Fibroblast of peridontal ligament (primary cell): ENCODE data around the gene ZNF391.
"Not testable (repeated sequence)": the region's sequence is repeated elsewhere in the genome, so short reads cannot be mapped to it uniquely, and the experiment has no call there.

ENCODE experiments used
- DNase-seq: peaks from one replicate; pipeline ENCODE4 v3.0.0-alpha.2; 2010; ENCODE audit errors: extremely low read depth

The ZNF391 gene

DNA sequence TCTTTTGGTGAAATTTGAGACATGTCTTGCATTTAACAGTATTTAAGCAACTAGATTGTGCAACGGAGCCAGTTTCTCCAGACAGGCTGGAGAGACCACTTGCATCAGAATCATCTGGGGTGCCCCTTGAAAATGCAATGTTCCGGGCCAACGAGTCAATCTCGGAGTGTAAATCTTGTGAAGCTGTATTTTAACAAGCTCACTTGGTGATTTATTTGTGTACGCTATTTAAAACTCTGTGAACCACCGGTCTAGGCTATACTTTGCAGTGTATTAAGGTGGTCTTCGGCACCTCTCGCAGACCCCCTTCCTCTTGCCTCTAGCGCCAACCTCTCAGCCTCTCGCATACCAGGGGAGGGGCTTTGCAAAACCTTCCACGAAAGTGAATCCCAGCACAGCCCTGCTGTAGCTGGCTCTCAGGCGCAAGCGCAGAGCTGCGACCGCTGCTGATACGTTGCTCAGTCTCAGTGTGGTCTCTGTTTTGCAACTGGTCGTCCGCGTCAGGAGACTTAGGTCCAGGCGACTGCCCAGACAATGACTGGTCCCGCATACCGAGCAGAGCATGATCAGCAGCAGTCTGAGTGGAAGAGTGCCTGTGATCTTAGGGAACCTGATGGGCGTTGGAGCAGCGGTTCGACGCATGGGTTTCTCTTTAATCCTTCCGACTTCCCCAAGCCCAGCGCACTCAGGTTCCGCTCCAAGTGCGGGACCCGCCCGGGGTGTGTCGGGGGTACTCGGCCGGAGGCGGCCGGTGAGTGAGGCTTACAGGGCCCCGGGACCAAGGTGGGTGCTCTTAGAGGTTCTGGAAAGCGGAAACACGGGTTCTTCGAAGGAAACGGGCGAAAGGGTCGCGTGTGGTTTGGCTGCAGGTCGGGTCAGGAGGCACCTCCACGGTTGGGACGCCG, at the start of gene ZNF391:
Gene ZNF391 (plus strand): TSS at position 467 of the 905 bp plus-strand sequence. CDS start 11,612 bp downstream, outside the sequence.
- peak; percentile 78 for DNase-seq

DNA sequence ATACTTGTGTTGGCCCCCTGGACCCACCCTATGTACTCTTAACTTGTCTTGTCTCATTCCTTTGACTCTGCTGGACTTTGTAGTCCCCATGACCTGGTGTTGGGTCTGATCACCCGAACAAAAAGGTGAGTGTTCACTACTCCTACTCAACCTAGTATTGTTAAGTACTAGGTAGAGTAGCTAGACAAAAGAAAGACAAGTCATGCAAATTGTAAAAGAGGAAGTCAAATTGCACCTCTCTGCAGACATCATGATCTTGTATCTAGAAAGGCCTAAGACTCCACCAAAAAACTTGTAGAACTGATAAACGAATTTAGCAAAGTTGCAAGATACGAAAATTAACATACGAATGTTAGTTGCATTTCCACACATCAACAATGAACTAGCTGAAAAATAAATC, 35.7 kb upstream of the ZNF391 start:
- DNase-seq = no peak

DNA sequence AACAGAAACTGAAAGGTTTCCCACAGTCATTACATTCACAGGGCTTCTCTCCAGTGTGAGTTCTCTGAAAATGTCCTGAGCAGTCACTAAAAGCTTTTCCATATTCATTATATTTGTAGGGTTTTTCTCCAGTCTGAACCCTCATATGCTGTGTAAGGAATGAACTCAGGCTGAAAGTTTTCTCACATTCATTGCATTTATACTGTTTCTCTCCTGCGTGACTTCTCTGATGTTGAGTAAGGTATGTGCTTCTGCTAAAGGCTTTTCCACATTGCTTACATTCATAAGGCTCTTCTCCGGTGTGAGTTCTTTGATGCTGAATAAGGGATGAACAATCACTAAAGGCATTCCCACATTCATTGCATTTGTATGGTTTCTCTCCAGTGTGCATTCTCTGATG, 29.8 kb upstream of the ZNF391 start:
- no peak for DNase-seq

DNA sequence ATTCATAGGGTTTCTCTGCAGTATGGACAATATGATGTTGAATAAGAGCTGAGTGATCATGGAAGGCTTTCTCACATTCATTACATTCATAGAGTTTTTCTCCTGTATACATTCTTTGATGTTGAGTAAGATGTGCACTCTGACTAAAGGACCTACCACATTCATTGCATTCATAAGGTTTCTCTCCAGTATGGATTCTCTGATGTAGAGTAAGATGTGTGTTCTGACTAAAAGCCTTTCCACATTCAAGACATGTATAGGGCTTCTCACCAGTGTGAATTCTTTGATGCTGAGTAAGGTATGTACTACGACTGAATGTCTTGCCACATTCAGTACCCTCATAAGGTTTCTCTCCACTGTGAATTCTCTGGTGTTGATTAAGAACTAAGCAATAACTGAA, 29.3 kb upstream of the ZNF391 start:
- DNase-seq = no peak

DNA sequence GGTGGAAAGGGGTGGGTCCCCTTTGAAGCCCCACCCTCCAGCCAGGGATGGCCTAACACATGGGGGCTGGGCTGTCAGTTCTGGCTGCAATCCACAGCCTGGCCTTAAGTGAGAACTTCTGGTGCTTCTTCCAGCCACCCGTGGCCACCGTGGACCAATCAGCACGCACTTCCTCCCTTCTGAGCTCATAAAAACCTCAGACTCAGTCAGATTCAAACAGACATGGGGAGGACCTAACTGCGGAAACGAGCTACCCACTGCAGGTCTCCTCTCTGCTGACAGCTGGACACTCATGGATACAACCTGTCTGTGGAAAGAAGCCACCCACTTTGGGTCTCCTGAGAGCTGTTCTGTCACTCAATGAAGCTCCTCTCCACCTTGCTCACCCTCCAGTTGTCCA, 20.4 kb upstream of the ZNF391 start:
- DNase-seq = no peak

DNA sequence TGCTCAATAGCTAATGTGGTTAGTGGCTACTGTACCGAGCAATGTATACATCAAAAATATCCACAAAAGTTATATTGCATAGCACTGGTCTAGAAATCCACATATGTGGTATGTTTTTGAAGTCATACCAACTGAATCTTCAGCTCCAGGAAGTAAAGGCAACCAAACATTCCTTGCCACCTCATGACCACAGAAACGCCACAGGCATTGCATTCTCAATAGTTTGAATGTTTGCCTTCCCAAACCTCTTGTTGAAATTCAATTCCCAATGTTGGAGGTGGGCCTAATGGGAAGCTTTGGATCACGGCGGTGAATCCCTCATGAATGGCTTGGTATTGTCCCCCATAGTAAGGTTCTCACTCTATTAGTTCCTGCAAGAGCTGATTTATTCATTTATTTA, 18.2 kb upstream of the ZNF391 start:
- no peak for DNase-seq

DNA sequence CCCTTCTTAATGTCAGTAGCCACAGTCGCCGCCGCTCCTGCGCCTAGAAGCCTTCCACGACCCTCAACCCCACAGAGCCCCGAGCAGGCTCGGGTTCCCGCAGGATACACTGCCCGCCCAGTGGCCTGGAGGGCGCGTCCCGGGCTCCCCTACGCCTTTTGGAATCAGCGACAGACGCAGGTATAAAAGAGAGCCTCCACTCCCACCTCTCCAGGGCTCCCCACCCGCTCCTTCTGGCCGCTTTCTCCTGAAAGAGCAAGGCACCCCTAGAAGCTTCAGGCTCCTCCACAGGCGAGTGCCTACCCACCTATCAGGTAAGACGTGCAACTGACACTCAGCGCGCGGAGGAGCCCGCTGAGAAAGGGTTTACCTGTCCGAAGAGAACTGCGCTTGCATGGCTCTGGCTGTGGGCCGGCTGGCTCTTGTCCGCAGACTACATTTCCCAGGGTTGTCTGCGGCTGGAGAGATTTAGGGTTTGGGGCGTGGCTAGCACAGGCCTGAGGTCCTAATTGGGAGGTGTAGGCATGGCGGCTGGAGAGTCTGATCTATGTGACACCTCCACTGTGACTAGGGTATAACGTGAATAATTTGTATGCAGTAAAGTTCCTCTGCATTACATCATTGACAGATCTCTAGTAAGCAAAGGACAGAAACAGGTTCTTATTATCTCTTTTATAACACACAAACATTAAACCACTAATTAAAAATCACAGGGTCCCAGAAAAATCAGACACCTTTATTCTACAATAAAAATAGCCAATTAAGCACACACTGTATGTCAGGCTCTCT, 13.5 kb upstream of the ZNF391 start:
- peak; percentile 36 for DNase-seq

DNA sequence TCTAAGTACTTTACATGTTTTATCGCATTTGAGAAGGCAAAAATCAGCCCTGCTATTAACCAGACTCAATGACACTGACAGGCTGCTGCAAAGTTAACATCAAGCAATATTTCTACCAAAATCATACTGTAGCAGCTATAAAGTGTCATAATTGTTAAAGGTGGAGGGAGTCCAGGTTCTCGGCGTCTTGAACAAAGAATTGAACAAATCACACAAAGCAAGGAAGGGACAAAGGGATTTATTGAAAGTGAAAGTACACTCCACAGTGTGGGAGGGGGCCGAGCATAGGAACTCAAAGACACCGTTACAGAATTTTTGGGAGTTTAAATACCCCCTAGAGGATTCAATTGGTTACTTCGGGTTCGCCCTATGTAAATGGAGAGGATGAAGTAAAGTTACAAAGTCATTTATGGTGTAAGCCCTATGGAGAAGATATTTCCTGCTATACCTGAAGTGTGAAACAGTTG, 12.9 kb upstream of the ZNF391 start:
- peak; percentile 14 for DNase-seq

DNA sequence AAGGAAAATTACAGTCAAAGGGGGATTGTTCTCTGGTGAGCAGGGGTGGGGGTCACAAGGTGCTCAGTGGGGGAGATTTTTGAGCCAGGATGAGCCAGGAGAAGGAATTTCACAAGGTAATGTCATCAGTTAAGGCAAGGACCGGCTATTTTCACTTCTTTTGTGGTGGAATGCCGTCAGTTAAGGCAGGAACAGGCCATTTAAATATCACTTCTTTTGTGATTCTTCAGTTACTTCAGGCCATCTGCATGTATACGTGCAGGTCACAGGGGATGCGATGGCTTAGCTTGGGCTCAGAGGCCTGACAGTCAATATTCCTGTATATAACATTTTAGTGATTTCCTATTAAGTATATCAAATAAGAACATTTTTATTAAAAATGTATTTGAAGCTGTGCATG, 10.2 kb upstream of the ZNF391 start:
- not testable (repeated sequence) for DNase-seq

DNA sequence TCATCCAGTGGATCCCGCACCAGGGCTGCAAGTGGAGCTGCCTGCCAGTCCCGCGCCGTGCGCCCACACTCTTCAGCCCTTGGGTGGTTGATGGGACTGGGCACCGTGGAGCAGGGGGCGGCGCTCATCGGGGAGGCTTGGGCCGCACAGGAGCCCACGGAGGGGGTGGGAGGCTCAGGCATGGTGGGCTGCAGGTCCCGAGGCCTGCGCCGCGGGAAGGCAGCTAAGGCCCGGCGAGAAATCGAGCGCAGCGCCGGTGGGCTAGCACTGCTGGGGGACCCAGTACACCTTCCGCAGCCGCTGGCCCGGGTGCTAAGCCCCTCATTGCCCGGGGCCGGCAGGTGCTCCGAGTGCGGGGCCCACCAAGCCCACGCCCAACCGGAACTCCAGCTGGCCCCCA, 7.6 kb upstream of the ZNF391 start:
- not testable (repeated sequence) for DNase-seq

DNA sequence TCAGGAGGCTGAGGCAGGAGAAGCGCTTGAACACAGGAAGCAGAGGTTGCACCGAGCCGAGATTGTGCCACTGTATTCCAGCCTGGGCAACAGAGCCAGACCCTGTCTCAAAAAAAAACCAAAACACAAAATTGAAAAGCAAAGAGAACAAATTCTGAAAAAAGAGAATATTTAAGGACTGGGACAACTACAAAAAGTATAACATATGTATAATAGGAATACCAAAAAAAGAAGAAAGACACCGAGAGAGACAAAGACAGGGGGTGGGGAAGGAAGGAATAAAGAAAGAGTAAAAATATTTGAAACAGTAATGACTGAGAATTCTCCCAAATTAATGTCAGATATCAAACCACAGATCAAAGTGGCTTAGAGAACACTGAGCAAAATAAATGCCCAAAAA, 5.5 kb upstream of the ZNF391 start:
- no peak for DNase-seq

DNA sequence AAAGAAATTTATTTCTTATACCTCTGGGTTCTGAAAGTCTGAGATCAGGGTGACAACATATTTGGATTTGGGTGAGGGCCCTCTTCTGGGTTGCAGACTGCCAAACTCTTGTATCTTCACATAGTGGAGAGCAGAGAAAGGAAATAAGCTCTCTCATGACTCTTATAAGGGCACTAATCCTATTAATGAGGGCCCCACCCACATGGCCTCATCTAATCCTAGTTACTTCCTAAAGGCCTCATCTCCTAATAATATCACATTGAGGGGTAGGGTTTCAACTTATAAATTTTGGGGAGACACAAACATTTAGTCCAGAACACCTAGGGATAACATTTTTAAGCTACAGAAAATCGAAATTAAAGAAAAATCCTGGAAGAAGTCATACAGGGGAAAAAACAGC, 5.1 kb upstream of the ZNF391 start:
- DNase-seq = no peak

DNA sequence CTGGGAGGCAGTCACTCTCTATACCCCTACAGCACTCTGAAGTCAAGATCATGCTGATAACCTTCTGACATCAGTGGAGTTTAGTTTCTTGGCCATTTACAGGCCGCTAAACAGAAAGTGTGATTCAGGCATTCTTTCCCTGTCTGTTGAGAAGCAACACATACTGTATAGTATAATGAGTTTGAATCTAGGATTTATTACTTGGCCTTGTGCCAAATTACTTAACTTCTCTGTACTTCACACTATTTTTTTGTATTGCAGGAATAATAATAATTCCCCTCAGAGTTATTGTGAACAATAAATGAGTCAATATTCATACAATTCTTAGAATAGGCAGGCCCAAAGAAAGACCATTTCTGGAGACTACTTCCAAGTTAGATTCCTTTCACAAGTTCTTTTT, 4.1 kb downstream of the ZNF391 start:
- no peak for DNase-seq

DNA sequence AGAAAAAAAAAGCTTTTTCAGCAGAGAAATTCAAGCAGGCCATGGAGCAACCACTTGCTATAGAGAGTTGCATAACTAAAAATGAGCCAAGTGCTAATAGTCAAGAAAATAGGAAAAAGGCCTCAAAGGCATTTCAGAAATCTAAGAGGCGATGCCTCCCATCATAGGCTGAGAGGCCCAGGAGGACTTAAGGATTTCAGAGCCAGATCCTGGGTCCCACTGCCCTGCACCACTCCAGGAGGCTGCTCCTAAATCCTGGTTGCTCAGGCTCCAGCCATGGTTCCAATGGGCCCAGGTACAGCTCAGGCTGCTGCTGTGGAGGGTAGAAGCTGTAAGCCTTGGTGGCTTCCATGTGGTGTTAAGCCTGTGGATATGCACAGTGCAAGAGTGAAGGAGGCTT, 5.5 kb downstream of the ZNF391 start:
- no peak for DNase-seq

DNA sequence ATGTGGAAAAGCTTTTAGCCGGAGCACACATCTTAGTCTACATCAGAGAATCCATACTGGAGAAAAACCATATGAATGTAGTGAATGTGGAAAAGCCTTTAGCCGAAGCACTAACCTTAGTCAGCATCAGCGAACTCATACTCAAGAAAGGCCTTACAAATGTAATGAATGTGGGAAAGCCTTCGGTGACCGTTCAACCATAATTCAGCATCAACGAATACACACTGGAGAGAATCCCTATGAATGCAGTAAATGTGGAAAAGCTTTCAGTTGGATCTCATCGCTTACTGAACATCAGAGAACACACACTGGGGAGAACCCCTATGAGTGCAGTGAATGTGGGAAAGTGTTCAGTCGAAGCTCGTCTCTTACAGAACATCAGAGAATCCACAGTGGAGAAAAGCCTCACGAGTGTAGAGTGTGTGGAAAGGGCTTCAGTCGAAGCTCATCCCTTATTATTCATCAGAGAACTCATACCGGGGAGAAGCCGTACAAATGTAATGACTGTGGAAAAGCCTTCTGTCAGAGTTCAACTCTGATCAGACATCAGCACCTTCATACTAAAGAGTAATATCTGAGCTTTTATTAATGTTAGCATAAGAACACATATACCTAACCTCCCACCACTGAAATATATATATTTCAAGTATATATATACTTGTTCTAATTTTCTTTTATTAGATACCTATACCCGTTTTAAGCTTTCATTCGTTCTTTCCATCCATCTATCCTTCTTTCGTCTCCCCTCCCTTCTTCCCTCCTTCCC, 12.5 kb downstream of the ZNF391 start:
- DNase-seq = no peak

DNA sequence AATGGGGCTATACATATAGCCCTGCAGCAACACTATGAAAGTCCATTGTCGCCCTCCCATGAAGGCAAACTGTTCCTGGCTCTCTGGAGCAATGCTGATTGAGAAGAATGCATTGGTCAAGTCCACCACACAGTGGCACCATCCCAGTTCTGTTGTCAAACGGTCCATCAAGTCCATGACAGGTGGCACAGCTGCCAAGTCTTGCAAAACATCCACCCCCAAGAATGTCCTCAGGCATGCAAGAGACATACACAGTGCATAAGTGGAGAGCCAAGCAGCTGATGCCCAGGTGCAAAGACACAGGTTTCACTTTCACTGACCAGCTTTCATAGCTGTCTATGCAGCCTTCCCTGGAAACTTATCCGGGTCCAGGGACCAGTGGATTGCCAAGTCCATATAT, 17.5 kb downstream of the ZNF391 start:
- DNase-seq = no peak

DNA sequence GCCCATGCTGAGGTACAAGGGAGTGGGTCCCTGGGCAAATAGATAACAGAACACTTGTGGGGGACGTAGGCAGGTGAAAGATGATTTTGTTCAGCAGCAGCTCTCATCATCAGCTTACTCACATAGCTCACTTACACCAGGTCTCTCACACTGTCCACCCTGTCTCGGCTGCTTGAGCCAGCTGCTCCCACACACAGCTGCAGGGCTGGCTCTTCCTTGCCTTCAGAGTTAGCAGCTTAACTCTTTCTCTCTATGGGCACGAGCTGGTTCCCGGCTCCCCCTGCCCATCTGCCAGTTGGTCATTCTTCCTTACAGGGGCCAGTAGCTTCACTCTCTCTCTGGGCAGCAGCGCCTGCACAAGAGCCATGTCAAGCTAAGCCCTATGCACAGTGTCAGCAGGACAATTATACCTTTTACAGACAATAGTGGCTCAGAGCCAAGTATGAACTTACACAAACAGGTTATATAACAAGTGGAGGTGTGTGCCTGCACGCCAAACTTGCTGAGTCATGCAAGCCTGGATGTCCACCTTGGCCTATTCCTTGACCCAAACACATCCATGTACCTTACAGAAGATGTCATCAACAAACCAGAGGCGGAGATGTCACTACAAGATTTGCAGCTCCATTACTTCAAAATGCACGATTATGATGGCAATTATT, 18.7 kb downstream of the ZNF391 start:
- no peak for DNase-seq

DNA sequence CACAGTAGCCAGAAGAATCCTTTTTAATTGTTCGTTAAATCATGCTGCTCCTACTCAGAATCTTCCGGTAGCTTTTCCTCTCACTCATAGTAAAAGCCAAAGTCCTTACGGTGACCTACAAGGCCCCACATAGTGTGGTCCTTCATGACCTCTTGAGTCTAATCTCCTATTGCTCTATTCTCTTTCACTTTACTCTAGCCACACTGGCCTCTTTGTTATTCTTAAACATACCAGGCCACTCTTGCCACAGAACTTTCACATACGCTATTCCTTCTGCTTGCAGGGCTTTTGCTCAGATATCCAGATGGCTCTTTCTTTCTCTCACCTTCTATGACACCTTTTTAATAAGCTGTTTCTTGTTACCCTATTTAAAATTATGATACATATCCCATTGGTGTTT, 25.7 kb downstream of the ZNF391 start:
- DNase-seq = no peak

DNA sequence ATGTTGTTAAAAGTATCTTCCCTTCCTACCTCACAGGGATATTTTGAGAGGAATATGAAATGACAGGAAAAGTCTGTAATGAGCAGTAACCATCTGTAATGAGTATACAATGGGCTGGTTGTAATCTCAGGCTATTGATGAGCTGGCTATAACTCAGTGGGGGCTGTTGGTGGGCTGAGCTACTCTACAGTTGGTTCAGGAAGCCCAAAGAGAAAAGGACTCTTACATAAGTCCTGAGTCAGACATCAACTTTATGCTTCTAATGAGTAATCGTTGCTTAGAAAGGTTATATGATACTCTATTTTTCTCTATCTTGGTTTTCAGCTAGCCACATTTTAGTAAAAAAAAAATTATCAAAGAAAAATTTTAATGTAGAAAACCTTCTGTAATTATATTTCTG, 26.4 kb downstream of the ZNF391 start:
- DNase-seq = no peak

DNA sequence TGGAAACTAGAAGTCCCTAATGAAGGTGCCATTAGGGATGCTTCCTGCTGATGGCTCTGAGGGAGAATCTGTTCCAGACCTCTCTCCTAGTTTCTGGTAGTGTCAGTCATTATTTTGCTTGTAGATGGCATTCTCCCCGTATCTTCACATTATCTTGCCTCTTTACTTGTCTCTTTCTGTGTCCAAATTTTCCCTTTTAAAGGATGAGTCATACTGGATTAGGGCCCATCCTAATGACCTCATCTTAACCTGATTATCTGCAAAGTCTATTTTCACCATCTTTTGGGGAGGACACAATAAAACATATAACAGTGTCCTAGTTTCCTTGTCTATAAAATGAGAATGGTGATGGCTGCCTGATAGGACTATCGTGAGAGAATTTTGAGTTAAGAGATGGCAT, 27.3 kb downstream of the ZNF391 start:
- no peak for DNase-seq

DNA sequence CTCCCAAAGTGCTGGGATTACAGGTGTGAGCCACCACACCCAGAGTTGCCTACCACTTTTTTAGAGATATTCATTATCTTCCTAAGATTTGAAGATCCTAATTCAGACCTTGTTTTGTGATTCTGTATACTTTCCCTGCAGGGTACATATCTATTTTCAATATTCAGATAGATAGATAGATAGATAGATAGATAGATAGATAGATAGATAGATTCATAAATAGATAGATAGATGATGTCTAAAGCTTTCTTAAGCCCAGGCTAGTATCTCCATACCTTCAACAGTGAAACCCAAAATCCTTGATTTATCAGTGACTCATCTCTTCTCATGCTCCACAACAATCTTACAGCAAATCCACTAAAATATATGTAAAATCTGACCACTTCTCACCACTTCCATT, 30.8 kb downstream of the ZNF391 start:
- DNase-seq = no peak
